Gastroesophageal sphincter (tissue), 3 donors: ENCODE results near the gene GDAP1L1.

ENCODE experiments used
- POLR2A ChIP-seq, 2 donors: fragments of 450-650 bp; IDR thresholded peaks; one replicate each; pipeline ENCODE4 v1.6.1; 2017; ENCODE audit warnings: antibody characterized with exemption in 2 of 2, mild to moderate bottlenecking in 2 of 2, moderate library complexity in 1 of 2
- POLR2AphosphoS5 ChIP-seq: sonication (generic); formaldehyde crosslinking; IDR thresholded peaks from one replicate; pipeline ENCODE4 v1.6.1; 2017; ENCODE audit warnings: antibody characterized with exemption
- TF ChIP-seq, protein P1 (sequence below), 4 experiments: fragments of 200-600 bp in 2 of 4; fragments of 450-650 bp in 2 of 4; sonication (generic) in 1 of 4; IDR thresholded peaks; one replicate each; pipeline ENCODE4 v1.5.1; 2017 to 2019; ENCODE audit warnings: antibody characterized with exemption in 4 of 4, mild to moderate bottlenecking in 2 of 4, moderate library complexity in 2 of 4

DNA sequence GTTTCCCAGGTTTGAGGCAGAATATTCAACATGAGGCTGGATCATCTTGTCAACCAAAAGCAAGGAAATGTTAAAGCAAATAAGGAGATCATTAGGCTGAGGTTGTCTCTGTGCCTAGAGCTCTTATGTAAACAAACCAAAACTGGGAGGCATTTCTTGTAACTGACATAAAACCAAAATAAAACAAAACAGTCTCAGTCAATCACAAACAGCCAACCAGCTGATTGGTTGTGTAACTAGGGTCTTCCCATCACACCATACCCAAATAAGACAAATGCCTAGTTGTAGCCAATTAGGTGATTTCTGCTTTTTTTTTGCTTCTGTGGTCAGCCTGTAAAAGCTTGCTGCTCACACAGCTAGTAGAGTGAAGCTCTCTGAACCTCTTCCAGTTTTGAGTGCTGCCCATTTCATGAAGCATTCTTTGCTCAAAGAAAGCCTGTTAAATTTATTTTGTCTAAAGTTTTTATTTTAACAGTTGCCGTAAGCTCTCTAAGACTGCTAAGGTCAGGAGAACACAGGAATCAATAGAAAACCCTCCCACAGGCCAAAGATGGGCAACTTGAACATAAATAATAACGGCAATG is 72.8 kb downstream of the GDAP1L1 start:
- TF ChIP-seq, protein P1, sequence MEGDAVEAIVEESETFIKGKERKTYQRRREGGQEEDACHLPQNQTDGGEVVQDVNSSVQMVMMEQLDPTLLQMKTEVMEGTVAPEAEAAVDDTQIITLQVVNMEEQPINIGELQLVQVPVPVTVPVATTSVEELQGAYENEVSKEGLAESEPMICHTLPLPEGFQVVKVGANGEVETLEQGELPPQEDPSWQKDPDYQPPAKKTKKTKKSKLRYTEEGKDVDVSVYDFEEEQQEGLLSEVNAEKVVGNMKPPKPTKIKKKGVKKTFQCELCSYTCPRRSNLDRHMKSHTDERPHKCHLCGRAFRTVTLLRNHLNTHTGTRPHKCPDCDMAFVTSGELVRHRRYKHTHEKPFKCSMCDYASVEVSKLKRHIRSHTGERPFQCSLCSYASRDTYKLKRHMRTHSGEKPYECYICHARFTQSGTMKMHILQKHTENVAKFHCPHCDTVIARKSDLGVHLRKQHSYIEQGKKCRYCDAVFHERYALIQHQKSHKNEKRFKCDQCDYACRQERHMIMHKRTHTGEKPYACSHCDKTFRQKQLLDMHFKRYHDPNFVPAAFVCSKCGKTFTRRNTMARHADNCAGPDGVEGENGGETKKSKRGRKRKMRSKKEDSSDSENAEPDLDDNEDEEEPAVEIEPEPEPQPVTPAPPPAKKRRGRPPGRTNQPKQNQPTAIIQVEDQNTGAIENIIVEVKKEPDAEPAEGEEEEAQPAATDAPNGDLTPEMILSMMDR (IDR thresholded peaks at IDR 0.05): no peak
- TF ChIP-seq POLR2AphosphoS5 (no peak), POLR2A (IDR thresholded peaks at IDR 0.05) (no peak)
